GM12873 (cell line): Measurements from ENCODE around the gene OTUB1.
A peak's percentile ranks its signal among the peaks of the same experiment; 100 is the strongest.

Source experiments
- TF ChIP-seq, protein P1 (sequence below): IDR thresholded peaks from 2 replicates; pipeline ENCODE4 v1.5.1; 2012; ENCODE audit warnings: low read depth, mild to moderate bottlenecking, moderate library complexity, low read length, control low read depth; ENCODE audit not compliant: insufficient read depth; ENCODE audit errors: missing control alignments

OTUB1 gene

DNA sequence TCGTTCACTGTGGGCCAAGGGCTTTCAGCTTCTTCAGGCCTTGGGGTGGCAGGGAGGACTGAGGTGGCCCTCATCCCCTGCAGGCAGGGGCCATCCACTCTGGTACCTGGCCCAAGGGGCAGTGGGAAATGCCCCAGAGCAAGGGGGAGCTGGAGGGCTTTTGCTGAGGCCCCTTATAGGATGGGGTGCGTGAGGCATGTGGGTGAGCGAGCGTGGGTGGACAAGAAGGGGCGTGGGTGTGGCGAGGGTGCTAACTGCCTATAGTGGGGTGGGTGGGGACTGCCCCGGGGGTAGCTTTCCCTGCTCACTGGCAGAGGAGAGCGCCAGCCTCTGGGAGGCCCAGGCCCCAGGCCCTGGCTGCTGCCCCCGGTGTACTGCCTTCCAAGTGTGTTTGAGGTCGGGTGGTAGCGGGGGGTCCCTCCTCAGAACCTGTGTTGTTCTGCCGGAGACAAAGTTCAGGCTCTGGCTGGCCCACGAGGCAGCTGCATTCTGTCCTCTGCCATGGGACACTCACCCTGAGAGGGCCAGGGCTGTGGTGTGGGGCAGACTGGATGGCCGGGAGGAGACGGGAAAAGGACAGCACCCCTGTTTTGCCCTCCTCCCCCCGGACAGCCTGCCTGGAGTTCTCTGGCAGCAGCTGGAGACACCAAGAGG, 52.9 kb downstream of the OTUB1 start:
- TF ChIP-seq, protein P1, sequence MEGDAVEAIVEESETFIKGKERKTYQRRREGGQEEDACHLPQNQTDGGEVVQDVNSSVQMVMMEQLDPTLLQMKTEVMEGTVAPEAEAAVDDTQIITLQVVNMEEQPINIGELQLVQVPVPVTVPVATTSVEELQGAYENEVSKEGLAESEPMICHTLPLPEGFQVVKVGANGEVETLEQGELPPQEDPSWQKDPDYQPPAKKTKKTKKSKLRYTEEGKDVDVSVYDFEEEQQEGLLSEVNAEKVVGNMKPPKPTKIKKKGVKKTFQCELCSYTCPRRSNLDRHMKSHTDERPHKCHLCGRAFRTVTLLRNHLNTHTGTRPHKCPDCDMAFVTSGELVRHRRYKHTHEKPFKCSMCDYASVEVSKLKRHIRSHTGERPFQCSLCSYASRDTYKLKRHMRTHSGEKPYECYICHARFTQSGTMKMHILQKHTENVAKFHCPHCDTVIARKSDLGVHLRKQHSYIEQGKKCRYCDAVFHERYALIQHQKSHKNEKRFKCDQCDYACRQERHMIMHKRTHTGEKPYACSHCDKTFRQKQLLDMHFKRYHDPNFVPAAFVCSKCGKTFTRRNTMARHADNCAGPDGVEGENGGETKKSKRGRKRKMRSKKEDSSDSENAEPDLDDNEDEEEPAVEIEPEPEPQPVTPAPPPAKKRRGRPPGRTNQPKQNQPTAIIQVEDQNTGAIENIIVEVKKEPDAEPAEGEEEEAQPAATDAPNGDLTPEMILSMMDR = no peak

DNA sequence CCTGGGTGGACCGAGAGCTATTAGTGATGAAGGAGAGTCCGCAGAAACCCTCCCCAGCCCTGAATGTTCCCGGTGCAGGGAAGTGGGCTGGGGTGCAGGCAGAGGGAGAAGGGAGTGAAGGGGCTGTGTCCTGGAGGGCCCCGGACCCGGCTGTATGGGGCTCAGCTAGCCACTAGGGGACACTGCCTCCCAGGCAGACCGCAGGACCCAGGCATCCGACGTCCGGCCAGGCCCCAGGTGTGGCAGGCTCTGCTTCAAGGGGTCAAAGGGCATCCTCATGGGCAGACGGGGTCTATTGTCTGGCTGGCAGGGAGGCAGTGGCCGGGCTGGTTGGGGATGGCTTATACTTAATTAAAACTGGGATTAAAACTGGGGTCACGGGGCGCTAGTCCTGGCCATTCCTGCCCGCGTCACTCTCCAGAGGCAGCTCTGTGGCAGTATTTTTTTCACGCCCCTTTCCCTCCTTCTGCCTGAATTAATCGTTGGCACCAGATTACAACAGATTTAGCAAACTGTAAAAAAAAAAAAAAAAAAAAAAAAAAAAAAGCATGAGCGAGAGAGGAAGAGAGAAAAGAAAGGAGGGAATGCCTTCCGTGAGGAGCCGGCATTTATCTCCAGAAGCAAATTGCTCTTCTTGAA, 54.6 kb downstream of the OTUB1 start:
- TF ChIP-seq, protein P1 = peak; percentile 38

DNA sequence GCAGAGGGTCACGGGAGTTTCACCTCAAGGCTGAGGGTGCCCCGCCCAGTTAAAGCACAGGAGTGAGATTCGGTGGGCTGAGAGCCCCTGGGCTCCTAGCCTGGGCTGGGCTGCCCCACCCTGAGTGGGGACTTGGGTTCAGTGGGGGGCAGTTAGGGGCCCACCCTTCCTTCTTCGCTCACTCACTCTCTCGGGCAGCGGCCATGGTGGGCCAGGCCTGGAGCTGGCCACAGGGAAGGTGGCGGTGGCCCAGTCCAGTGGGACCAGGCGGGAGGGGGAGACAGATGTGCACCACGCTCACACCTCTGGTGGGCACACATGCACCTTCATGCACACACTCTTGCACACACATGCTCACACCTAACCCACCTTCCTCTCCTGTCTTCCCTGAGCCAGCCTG, 55.6 kb downstream of the OTUB1 start:
- TF ChIP-seq, protein P1 = no peak

DNA sequence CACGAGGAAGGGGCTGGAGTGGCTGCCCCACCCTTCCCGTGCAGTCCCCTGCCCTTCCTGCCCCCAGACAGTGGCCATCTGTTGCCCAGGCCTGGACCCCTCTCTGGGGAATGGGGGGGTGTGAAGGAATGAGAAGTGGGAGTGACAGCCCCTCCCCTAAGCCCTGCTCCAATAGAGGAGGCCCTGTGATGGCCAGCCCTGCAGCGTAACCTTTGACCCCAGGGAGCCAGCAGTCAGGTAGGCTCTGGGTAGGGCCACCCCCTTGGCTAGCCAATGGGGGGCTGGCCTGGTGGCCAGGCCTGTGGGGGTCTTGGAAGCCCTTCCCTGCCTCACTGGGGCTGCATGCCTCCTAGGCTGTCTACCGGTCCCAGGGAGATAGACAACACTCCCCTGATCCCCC, 56.1 kb downstream of the OTUB1 start:
- TF ChIP-seq, protein P1 = no peak

DNA sequence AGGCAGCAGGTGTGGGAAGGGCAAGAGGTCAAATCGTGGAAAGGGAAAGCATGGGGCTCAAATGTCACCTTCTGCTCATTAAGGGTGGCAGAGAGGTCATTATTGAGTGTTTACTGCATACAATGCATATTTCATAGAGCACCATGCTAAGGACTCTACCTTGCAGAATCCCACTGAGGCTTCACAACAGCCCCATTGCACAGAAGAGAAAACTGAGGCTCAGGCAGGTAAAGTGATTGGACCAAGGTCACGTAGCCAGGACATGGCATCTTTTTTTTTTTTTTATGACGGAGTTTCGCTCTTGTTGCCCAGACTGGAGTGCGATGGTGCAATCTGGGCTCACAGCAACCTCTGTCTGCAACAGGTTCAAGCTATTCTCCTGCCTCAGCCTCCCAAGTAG, 57.3 kb downstream of the OTUB1 start:
- TF ChIP-seq, protein P1 = no peak

DNA sequence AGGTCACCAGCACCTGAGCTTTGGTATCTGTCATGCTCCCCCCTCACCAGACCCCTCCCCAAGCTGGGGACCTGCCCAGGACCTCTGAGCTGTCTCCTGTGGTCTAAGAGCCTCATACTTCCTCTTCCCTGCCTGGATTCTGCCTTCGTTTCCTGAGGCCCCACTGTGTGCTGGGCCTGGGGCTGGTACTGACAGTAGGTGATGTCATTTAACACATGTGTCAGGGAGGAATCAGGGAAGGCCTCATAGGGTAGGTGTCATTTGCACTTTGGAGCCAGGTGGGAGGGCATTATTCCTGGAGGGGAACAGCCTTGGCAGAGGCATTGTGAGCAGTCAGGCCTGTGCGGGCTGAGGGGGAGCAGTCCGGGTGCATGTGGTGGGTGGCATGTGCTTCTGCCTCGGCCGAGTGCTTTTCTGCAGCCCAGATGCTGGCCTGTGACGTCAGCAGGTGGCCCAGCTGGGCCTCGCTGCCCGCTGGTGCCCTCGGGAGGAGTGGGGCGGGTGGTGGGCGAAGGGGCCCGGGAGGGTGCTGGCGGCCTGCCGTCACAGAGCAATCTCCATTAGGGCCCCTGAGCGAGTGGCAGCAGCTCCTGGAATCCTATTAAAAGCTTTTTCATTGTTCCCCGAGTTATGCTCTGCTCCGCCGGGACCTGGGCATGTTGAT, 58.6 kb downstream of the OTUB1 start:
- TF ChIP-seq, protein P1 = no peak

DNA sequence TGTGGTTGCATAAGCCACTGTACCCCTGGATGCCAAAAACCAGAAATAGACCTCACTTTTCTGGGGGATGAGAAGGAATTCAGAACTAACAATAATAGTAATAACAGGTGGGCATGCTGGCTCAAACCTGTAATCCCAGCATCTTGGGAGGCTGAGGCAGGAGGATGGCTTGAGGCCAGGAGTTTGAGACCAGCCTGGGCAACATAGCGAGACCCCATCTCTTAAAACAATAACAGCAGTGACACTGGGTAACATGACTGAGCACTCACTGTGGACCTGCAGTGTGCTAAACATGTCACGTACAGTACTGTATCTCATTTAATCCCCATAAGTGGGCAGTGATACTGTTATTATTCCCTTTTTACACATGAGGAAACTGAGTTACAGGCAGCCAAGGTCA, 59.5 kb downstream of the OTUB1 start:
- TF ChIP-seq, protein P1 = no peak
